Lower leg skin (tissue), 4 donors: ENCODE measurements around the gene AGAP3. TPM values are rescaled to one million over a fixed set of nuclear protein-coding genes. Genes with fewer than 3 reads are reported as not detected.

Experiments
- DNase-seq, 2 donors: peaks; one replicate each; pipeline ENCODE4 v3.0.0-alpha.2; 2019; ENCODE audit warnings: low spot score in 2 of 2
- H3K4me3 ChIP-seq: fragments of 200-600 bp; sonication (generic); 2 replicates; pipeline ENCODE4 v1.5.1; 2017; ENCODE audit warnings: mild to moderate bottlenecking, low read depth; ENCODE audit not compliant: poor library complexity, severe bottlenecking
- POLR2A ChIP-seq, 2 donors: fragments of 450-650 bp; IDR thresholded peaks; one replicate each; pipeline ENCODE4 v1.6.1; 2016 to 2017; ENCODE audit warnings: antibody characterized with exemption in 2 of 2, mild to moderate bottlenecking in 1 of 2, moderate library complexity in 1 of 2
- WGBS, 2 donors: methylation state at CpG; one replicate each; pipeline ENCODE4 v1.1.5; 2018; 5-methylcytosine and 5-hydroxymethylcytosine counted together
- intact Hi-C: fragments of 100-400 bp; cut with DNase I; formaldehyde crosslinking; loops from one replicate; pipeline ENCODE4 v1.15.0; 2023; ENCODE audit warnings: low total_unique reads
- total RNA-seq, 4 donors: library from RNA; depleted of rRNA; stranded (reverse); fragments of >200 nt; gene quantifications; one replicate each; pipeline ENCODE4 v1.1.0, GENCODE V29; 2016
- TF ChIP-seq, protein P1 (sequence below), 3 donors: fragments of 450-650 bp; IDR thresholded peaks; one replicate each; pipeline ENCODE4 v1.5.1; 2016; ENCODE audit warnings: antibody characterized with exemption in 3 of 3, mild to moderate bottlenecking in 3 of 3, moderate library complexity in 2 of 3

Gene AGAP3
- total RNA-seq, 4 donors from 2014 or later: 81.2 to 132 (median 102) TPM

DNA sequence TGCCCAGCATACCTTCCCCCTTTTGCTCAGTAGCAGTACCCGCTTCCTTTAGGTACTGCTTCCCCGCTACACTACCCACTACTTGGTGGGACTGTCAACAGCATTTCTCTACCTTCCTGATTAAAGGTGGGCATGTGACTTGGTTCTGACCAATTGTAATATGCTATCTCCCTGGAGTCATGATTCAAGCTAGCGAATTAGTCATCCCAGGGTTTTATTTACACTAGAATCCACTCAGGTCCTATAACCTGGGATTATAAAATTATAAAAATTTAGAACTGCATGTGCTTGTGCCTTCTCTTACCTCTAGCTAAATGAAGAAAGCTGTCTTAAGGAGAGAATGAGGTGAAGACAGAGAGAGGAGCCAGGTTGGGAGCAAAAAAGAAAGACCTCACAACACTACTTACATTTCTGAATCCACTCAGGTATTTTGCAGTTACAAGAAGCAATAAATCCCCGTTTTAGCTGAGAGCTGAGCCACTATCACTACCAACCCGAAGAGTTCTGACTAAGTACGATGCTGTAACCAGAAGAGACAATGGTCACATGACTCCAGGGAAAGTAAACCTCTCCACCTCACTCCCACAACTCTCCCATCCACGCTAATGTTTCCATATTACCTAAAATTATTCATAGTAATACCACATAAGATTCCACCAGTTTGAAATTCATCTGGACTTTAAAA lies 71.5 kb downstream of the AGAP3 start:
- no peak for DNase-seq
- 82 to 83% methylated on average over 7 of the region's 7 CpGs for WGBS, 2 donors
- no peak overlapping the region for H3K4me3 ChIP-seq
- intact Hi-C loops: no loop called here
- TF ChIP-seq POLR2A (IDR thresholded peaks at IDR 0.05): no peak
- TF ChIP-seq, protein P1, sequence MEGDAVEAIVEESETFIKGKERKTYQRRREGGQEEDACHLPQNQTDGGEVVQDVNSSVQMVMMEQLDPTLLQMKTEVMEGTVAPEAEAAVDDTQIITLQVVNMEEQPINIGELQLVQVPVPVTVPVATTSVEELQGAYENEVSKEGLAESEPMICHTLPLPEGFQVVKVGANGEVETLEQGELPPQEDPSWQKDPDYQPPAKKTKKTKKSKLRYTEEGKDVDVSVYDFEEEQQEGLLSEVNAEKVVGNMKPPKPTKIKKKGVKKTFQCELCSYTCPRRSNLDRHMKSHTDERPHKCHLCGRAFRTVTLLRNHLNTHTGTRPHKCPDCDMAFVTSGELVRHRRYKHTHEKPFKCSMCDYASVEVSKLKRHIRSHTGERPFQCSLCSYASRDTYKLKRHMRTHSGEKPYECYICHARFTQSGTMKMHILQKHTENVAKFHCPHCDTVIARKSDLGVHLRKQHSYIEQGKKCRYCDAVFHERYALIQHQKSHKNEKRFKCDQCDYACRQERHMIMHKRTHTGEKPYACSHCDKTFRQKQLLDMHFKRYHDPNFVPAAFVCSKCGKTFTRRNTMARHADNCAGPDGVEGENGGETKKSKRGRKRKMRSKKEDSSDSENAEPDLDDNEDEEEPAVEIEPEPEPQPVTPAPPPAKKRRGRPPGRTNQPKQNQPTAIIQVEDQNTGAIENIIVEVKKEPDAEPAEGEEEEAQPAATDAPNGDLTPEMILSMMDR (IDR thresholded peaks at IDR 0.05): no peak

DNA sequence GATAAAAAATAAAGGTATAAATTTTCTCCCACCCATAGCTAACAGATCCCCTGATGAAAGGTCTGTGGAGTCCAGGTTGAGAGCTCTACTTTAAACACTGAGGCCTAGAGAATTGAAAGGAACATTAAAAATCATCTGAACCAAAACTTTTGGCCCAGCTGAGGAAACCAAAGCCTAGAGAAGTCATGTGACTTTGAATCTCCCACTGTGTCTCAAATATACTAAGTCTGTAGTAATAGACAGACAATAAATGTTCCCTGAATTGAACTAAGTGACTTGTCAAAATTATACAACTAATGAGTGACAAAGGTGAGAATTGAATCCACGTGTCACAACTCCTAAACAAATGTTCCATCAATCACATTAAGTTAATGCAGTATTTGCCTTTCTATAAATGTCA lies 75.5 kb downstream of the AGAP3 start:
- intact Hi-C loops: loop anchor here (10.0 kb wide), 1 partner anchor 143 kb away; no protein-coding TSS in a partner anchor
- no peak overlapping the region for H3K4me3 ChIP-seq
- no peak for DNase-seq
- TF ChIP-seq, protein P1 (IDR thresholded peaks at IDR 0.05): no peak
- TF ChIP-seq POLR2A (IDR thresholded peaks at IDR 0.05): no peak
- 86 to 92% methylated on average over 1 of the region's 1 CpG for WGBS, 2 donors

DNA sequence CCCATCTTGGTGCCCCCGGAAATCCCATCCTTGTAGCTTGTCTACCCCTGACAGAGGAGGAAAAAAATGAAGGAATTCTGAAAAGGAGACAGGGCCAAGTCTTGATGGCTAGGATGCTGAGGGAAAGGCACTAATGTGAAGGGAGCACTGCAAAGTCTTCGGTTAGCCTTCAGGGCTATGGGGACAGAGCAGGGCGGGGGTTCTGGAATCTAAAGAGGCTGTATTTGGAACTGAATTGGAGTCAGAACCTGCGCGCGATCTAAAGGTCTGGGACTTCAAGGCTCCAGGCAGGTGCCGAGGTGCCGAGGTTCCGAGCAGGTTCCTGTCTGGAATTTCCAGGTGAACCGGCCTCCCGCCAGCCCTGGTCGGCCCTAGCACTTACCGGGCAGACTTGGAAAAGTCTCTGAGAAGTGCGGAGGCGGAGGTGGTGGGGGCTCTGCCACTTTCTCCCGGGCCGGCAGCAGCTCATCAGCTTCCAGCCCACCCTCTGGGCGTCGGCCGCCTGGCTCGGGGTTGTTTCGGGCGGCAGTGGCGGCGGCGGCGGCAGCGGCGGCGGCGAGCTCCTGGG lies 80.4 kb downstream of the AGAP3 start:
- intact Hi-C loops: loop anchor here (10.0 kb wide), 1 partner anchor 138 kb away; no protein-coding TSS in a partner anchor
- 14 to 21% methylated on average over 17 to 25 of the region's 31 CpGs for WGBS, 2 donors
- H3K4me3 ChIP-seq: peak overlapping the region; percentile 1
- TF ChIP-seq, protein P1 (IDR thresholded peaks at IDR 0.05): no peak
- no peak for TF ChIP-seq POLR2A (IDR thresholded peaks at IDR 0.05)
- no peak for DNase-seq

DNA sequence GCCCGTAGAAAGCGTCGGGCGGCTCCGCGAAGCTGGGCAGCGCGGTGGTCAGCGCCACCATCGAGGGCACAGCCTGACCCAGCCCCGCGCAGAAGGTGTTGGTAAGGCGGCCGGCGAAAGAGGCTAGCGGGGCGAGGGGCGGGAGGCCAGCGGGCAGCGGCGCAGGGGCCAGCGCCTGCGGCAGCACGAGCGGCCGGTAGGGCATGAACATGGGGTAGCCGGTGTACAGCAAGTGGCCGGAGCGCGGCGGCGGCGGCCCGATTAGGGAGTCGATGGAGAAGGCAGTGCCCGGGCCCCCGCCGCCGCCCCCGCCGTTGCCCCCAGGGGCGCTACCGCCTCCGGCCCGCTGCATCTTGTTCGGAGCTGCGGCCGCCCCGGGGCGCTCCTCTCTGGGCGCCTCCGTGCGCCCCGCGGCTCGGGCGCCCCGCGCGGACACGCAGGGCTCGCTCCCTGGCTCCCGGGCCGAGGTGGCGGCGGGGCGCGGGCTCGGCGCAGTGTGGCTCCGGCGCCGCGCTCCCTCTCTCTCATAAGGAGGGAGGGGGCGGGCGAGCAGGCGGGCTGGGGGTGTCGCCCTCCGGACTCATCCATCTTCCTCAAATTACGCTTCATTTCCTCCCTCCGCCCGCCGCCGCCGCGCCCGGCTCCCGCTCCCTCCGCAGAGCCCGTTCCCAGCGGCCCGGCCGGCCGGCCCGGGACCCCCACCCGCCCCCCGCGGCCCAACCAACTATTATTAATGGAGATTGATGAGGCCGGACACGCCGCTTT lies 81.1 kb downstream of the AGAP3 start, which contains the start of gene GBX1:
Gene GBX1 (minus strand): TSS at position 498 of the 765 bp plus-strand sequence. CDS start 146 bp downstream, at position 352.
- DNase-seq: no peak
- intact Hi-C loops: loop anchor here (10.0 kb wide), 1 partner anchor 137 kb away; no protein-coding TSS in a partner anchor
- 2% methylated on average over 13 to 31 of the region's 101 CpGs for WGBS, 2 donors
- TF ChIP-seq, protein P1 (IDR thresholded peaks at IDR 0.05): no peak
- no peak for TF ChIP-seq POLR2A (IDR thresholded peaks at IDR 0.05)
- H3K4me3 ChIP-seq: peak within 1 kb of the TSS; percentile 15

DNA sequence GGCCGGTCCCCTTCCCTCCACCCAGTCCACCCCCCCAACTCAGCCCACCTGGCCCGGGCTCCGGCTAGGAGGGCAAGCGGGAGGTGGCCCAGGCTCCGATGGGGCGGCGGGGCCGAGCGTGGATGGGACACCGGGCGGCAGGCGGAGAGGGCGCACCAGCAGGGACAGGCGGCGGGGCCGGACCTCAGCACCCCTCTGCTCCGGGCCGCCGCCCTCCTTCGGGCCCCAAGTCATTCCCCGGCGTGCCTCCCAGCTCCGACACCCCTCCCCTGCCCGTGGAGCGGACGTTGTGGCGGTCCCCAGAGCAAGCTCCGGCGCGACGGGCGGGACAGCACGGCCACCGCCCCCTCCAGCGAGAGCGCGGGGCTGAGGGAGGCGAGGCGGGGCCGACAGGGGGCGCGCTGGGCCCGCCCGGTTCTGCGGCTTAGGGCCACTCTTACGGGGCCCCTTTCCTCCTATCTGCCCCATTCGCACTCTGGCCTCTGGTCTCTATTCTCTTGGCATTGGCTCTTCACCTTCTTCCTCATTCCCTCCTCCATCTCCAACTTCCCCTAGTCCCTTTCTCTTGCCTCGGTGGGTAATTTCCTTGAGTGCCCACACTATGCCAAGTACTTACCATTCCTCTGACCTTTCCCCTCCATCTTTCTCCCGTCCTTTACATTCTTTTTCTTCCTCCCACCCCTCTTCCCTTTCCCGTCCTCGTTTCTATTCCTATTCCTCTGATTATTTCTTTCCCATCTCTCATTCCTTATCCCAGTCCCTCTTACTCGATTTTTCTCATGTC lies 81.9 kb downstream of the AGAP3 start:
- H3K4me3 ChIP-seq: peak overlapping the region; percentile 15
- no peak for TF ChIP-seq POLR2A (IDR thresholded peaks at IDR 0.05)
- intact Hi-C loops: loop anchor here (10.0 kb wide), 1 partner anchor 137 kb away; no protein-coding TSS in a partner anchor
- DNase-seq: no peak
- WGBS, 2 donors: 5 to 6% methylated on average over 26 to 32 of the region's 52 CpGs
